Stimulated activated naive B cell treated with anti-CD40 and anti-IgM and Interleukin-4, amounts not matched to agents 10 μg/mL and 1 μg/mL and 100 μg/mL, for 72 hours (primary cell): ENCODE measurements around the gene GSK3B.

Experiments used
- ATAC-seq, 2 donors: fragments of 150-1000 bp; cut with Tn5 transposase; replicated peaks; 2 replicates each; pipeline ENCODE4 v1.10.0; 2021; ENCODE audit warnings: moderate library complexity in 1 of 2
- DNase-seq: peaks from one replicate; pipeline ENCODE4 v3.0.0; 2021
- H3K27ac Mint-ChIP-seq: one replicate; pipeline ENCODE4 v1.8.0; 2022; ENCODE audit warnings: mild to moderate bottlenecking, mixed read lengths
- H3K27me3 Mint-ChIP-seq, 2 donors: one replicate each; pipeline ENCODE4 v1.8.0; 2022; ENCODE audit warnings: mixed read lengths in 2 of 2
- H3K36me3 Mint-ChIP-seq, 2 donors: one replicate each; pipeline ENCODE4 v1.8.0; 2022; ENCODE audit warnings: mixed read lengths in 2 of 2, mild to moderate bottlenecking in 1 of 2
- H3K4me1 Mint-ChIP-seq, 2 donors: one replicate each; pipeline ENCODE4 v1.8.0; 2022; ENCODE audit warnings: mixed read lengths in 2 of 2, mild to moderate bottlenecking in 1 of 2
- H3K4me3 Mint-ChIP-seq, 2 donors: one replicate each; pipeline ENCODE4 v1.8.0; 2022; ENCODE audit warnings: mild to moderate bottlenecking in 2 of 2, mixed read lengths in 2 of 2, moderate library complexity in 1 of 2
- H3K9me3 Mint-ChIP-seq, 2 donors: one replicate each; pipeline ENCODE4 v1.8.0; 2022; ENCODE audit warnings: mixed read lengths in 2 of 2, mild to moderate bottlenecking in 1 of 2

Gene GSK3B

DNA sequence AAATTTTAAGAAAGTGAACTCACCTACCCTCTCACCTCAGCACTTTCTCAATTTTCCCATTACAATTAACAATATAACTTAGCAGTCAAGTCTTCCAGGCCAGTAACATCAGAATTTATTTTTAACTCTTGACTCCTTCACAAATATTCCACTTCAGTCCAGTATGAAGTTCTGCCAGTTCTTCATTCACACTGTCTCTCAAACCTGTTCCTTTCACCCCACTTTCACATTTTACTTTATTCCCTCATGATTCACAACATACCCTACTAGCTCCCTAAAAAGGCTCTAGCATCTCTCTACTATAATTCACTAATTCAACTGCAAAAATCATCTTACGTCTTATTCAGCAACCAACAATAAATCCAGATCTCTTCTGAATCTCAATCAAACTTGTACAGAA lies 3.8 kb downstream of the GSK3B start:
- H3K9me3 Mint-ChIP-seq, result peaks cover 0 to 2% of the 10 kb centered on the region in 2 donors
- ATAC-seq (no peak), DNase-seq (no peak)
- peaks cover 13 to 18% of the 10 kb centered on the region in 2 donors for H3K36me3 Mint-ChIP-seq
- H3K27me3 Mint-ChIP-seq, result no peaks in the 10 kb centered on the region
- H3K4me1 Mint-ChIP-seq, result peaks cover 10 to 27% of the 10 kb centered on the region in 2 donors
- no peak overlapping the region for H3K27ac Mint-ChIP-seq
- no peak overlapping the region for H3K4me3 Mint-ChIP-seq

DNA sequence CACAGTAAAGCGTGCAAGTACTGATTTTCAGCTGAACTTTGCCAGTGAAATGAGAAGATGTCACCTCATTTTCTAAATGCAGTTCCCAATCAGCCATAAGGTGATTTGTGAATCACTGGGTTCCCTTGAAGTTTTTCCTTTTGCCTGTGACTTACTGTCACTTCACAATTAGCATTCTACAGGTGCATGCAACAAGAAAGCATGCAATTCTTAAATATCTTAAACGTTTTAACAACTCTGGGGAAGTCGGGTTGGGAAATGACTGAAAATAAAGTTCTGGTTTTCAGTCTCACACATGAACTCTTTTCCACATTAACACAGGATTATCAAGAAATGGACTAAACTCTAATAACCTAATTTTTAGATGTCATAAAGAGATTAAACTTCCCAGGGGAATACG lies 5.2 kb downstream of the GSK3B start:
- Mint-ChIP-seq H3K27me3 (no peaks in the 10 kb centered on the region), H3K27ac (no peak overlapping the region), H3K36me3 (peaks cover 14 to 18% of the 10 kb centered on the region in 2 donors), H3K4me1 (peaks cover 10 to 27% of the 10 kb centered on the region in 2 donors), H3K9me3 (peaks cover 0 to 2% of the 10 kb centered on the region in 2 donors), H3K4me3 (no peak overlapping the region)
- DNase-seq (no peak), ATAC-seq (no peak)

DNA sequence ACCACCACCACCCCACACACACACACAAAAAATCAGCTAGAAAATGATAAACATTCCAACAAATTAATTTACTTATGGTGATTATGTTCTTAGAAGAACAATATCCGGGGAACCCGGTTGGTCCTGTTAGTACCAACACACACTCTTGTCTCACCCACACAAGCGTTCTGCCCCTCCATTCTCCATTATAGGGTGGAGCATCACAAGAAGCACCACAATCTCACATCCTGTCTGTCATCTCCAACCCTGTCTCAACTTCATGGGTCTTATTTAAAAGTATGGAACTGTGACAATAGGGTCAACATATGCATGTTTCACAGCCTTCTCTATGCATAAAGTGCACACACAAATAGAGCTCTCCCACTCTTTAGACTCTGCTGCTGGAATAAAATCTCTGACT lies 5.6 kb downstream of the GSK3B start:
- H3K4me3 Mint-ChIP-seq, result no peak overlapping the region
- peaks cover 0 to 2% of the 10 kb centered on the region in 2 donors for H3K9me3 Mint-ChIP-seq
- peaks cover 14 to 20% of the 10 kb centered on the region in 2 donors for H3K36me3 Mint-ChIP-seq
- peaks cover 12 to 31% of the 10 kb centered on the region in 2 donors for H3K4me1 Mint-ChIP-seq
- no peak for DNase-seq
- H3K27ac Mint-ChIP-seq, result no peak overlapping the region
- no peaks in the 10 kb centered on the region for H3K27me3 Mint-ChIP-seq
- ATAC-seq, result no peak

DNA sequence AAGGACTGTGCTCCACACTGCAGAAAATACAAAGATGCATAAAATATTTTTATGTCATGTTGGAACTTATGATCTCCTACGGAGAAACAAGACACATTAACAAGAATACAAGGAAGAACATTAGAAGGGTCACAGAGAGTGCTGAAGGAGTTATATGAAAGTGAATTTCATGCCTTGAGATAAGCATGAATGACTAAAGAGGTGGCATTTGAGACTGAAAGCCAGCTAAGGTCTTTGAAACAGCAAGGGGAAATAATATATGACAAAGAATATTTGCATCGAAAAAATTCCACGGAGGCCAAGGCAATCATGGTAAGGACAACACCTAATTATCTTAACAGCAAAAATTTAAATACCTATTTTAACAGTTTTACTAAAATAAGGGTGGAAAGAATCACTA lies 12.5 kb downstream of the GSK3B start:
- H3K27ac Mint-ChIP-seq, result no peak overlapping the region
- H3K27me3 Mint-ChIP-seq, result no peaks in the 10 kb centered on the region
- no peak for DNase-seq
- H3K9me3 Mint-ChIP-seq, result no peaks in the 10 kb centered on the region
- peak; percentile 74 to 79 for ATAC-seq
- peaks cover 11 to 32% of the 10 kb centered on the region in 2 donors for H3K36me3 Mint-ChIP-seq
- peaks cover 26 to 58% of the 10 kb centered on the region in 2 donors for H3K4me1 Mint-ChIP-seq
- peak overlapping the region in 1 of 2 donors; percentile 37 for H3K4me3 Mint-ChIP-seq

DNA sequence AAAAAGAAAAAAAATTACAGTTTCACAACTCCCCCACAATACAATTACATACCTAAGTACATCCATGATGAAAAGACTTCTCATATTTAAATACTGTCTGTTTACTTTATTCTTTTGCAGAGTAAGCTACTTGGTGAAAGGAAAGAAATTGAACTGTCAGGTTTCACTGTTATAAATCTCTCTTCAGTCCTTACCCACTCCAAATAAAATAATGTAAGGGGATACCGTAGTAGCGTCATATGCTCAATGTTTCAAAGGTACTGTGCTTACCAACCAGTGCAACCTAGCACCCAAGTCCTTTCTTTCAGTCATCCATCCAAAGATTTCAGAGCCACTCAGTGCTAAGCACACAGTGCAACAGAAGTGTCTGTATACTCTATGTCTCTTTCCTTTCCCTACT lies 13.4 kb downstream of the GSK3B start:
- no peak for ATAC-seq
- peaks cover 28 to 59% of the 10 kb centered on the region in 2 donors for H3K4me1 Mint-ChIP-seq
- H3K36me3 Mint-ChIP-seq, result peaks cover 16 to 35% of the 10 kb centered on the region in 2 donors
- no peak overlapping the region for H3K27ac Mint-ChIP-seq
- DNase-seq, result no peak
- no peak overlapping the region for H3K4me3 Mint-ChIP-seq
- H3K27me3 Mint-ChIP-seq, result no peaks in the 10 kb centered on the region
- no peaks in the 10 kb centered on the region for H3K9me3 Mint-ChIP-seq

DNA sequence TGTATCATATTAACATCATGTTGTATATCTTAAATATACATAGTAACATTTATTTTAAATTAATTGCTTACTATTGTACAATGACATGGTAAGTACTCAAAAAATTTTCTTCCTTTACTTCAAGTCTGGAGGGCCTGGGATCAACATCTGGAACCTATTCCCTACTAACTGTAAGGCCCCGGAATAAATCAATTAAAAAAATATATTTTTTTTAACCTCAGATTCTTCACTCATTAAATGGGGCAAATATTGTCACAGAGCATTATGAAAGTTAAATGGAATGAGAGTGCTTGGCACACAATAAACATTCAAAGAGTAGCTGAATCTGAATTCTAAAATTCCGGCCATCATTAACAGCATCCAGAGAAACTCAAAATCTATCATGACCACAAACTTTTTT lies 16.5 kb downstream of the GSK3B start:
- no peak overlapping the region for H3K27ac Mint-ChIP-seq
- ATAC-seq (no peak), DNase-seq (no peak)
- H3K4me3 Mint-ChIP-seq, result no peak overlapping the region
- no peaks in the 10 kb centered on the region for H3K27me3 Mint-ChIP-seq
- H3K9me3 Mint-ChIP-seq, result peaks cover 5% of the 10 kb centered on the region in 2 donors
- peaks cover 30 to 74% of the 10 kb centered on the region in 2 donors for H3K4me1 Mint-ChIP-seq
- H3K36me3 Mint-ChIP-seq, result peaks cover 28 to 50% of the 10 kb centered on the region in 2 donors

DNA sequence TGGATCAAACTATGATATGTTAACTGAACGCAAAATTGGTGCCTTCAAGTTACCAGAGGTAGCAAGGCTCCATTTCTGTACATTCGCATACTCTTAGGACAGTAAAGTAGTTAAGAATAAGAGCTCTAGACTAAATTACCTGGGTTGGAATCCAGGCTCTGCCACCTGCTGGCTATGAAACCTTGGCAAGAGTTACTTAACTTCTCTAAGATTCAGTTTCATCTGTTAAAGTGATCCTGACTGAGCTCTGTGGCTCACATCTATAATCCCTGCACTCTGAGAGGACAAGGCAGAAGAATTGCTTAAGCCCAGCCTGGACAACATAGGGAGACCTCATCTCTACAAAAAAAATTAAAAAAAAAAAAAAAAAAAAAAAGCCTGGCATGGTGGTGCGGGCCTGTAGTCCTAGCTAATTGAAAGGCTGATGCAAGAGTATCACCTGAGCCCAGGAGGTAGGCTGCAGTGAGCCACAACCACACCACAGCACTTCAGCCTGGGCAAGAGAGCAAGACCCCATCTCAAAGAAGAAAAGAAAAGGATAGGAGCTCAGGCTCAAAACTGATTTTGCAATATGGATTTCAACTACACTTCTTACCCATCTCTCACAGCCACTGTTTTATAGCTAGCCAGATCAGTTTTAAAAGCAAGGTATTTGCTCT lies 21.3 kb downstream of the GSK3B start:
- no peaks in the 10 kb centered on the region for H3K27me3 Mint-ChIP-seq
- H3K4me1 Mint-ChIP-seq, result peaks cover 20 to 62% of the 10 kb centered on the region in 2 donors
- H3K36me3 Mint-ChIP-seq, result peaks cover 24 to 30% of the 10 kb centered on the region in 2 donors
- no peak overlapping the region for H3K4me3 Mint-ChIP-seq
- H3K9me3 Mint-ChIP-seq, result peaks cover 5% of the 10 kb centered on the region in 2 donors
- DNase-seq (no peak), ATAC-seq (no peak)
- no peak overlapping the region for H3K27ac Mint-ChIP-seq

DNA sequence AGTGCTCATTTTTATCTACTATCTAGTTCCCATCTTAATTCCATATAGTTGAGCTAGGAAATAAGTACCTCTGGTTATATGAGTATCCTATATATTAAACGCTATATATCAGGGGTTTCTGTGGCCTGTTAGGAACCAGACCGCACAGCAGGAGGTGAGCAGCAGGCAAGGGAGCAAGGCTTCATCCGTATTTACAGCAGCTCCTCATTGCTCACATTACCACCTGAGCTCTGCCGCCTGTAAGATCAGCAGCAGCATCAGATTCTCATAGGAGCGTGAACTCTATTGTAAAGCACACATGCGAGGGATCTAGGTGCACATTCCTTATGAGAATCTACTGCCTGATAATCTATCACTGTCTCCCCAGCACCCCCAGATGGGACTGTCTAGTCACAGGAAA lies 23.0 kb downstream of the GSK3B start:
- Mint-ChIP-seq H3K9me3 (peaks cover 5% of the 10 kb centered on the region in 2 donors), H3K27me3 (no peaks in the 10 kb centered on the region), H3K4me1 (peaks cover 20 to 68% of the 10 kb centered on the region in 2 donors), H3K4me3 (no peak overlapping the region), H3K36me3 (peaks cover 22 to 34% of the 10 kb centered on the region in 2 donors), H3K27ac (no peak overlapping the region)
- ATAC-seq (no peak), DNase-seq (no peak)

DNA sequence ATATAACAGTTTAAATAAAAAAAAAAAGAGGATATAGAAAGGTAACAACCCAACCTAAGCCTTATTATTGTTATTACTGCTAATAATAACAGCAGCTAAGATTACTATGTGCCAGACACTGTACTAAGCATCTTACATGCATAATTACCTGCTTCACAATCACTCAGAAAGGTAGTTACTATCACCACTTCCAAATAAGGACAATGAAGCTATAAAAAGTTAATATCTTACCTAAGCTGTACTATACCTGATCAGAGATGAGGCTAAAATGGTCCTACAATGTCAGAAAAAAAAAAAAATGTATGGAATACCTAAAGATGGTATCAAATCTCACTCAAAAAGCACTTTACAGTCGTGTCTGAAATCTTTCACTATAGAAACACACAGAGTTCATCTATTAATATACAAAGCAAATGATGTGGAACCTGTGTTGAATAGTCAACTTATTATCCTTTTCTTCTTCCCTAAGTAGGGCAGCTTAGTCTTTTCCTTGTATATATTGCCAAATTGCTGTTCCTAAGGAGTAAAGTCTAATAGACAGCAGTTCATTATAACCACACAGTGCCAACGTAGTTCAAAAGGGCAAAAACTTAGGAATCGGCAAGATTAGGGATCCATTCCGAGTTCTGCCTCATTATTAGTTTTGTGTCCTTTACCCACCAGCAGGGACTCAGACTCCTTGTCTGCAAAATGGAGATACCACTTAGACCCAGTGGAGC lies 23.8 kb downstream of the GSK3B start:
- no peaks in the 10 kb centered on the region for H3K27me3 Mint-ChIP-seq
- H3K36me3 Mint-ChIP-seq, result peaks cover 19 to 34% of the 10 kb centered on the region in 2 donors
- no peak for DNase-seq
- no peak overlapping the region for H3K27ac Mint-ChIP-seq
- ATAC-seq, result no peak
- peaks cover 18 to 61% of the 10 kb centered on the region in 2 donors for H3K4me1 Mint-ChIP-seq
- H3K4me3 Mint-ChIP-seq, result no peak overlapping the region
- peaks cover 5 to 12% of the 10 kb centered on the region in 2 donors for H3K9me3 Mint-ChIP-seq

DNA sequence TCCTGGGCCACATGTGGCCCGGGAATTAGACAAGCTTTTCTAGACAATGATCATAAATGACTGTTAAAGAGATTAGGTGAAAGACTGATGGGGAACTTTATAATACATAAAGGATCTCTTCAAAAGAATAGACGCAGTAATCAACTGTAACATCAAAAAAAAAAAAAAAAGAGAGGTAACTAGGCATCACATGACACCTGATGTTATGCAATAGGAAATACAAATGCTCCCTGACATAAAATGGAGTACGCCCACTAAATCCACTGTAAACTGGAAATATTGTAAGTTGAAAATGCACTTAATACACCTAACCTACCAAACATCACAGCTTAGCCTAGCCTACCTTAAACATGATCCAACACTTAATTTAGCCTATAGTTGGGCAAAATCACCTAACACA lies 27.2 kb downstream of the GSK3B start:
- peaks cover 19 to 49% of the 10 kb centered on the region in 2 donors for H3K4me1 Mint-ChIP-seq
- peaks cover 0 to 7% of the 10 kb centered on the region in 2 donors for H3K9me3 Mint-ChIP-seq

DNA sequence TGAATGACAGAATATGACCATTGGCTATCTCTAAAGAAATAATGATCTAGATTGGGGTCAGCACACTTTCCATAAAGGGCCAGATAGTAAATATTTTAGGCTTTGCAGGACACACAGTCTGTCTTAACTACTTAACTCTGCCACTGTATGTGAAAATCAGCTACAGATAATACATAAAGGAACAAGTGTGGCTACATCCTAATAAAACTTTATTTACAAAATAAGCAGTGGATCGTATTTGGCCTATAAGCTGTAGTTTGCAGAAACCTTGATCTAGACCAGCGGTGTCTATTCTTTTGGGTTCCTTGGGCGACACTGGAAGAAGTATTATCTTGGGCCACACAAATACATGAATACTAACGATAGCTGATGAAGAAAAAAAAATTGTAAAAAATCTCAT lies 27.6 kb downstream of the GSK3B start:
- DNase-seq (no peak), ATAC-seq (no peak)
- Mint-ChIP-seq H3K9me3 (peaks cover 0 to 7% of the 10 kb centered on the region in 2 donors), H3K4me3 (no peak overlapping the region), H3K4me1 (peaks cover 19 to 45% of the 10 kb centered on the region in 2 donors), H3K27ac (no peak overlapping the region), H3K36me3 (peaks cover 12 to 24% of the 10 kb centered on the region in 2 donors), H3K27me3 (no peaks in the 10 kb centered on the region)

More for the DNA sequence above, 27.2 kb downstream of the GSK3B start:
- no peaks in the 10 kb centered on the region for H3K27me3 Mint-ChIP-seq
- DNase-seq (no peak), ATAC-seq (no peak)
- H3K27ac Mint-ChIP-seq, result no peak overlapping the region
- no peak overlapping the region for H3K4me3 Mint-ChIP-seq
- H3K36me3 Mint-ChIP-seq, result peaks cover 12 to 24% of the 10 kb centered on the region in 2 donors

DNA sequence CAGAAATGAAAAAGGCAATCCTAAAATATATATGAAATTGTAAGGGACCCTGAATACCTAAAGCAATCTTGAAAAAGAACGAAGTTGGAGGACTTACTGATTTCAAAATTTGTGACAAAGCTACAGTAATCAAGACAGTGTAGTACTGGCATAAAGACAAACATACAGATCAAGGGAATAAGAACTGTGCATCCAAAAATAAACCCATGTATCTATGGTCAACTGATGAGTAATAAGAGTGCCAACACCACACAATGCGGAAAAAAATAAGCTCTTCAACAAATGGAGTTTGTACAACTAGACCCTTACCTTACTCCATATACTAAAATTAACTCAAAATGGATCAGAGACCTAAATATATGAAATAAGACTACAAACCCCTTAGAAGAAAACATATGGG lies 29.6 kb downstream of the GSK3B start:
- H3K27me3 Mint-ChIP-seq, result no peaks in the 10 kb centered on the region
- DNase-seq (no peak), ATAC-seq (peak; percentile 34 to 38)
- peak overlapping the region in 1 of 2 donors; percentile 19 for H3K4me3 Mint-ChIP-seq
- H3K4me1 Mint-ChIP-seq, result peaks cover 22 to 41% of the 10 kb centered on the region in 2 donors
- H3K9me3 Mint-ChIP-seq, result peaks cover 0 to 7% of the 10 kb centered on the region in 2 donors
- H3K27ac Mint-ChIP-seq, result no peak overlapping the region
- peaks cover 15 to 24% of the 10 kb centered on the region in 2 donors for H3K36me3 Mint-ChIP-seq

DNA sequence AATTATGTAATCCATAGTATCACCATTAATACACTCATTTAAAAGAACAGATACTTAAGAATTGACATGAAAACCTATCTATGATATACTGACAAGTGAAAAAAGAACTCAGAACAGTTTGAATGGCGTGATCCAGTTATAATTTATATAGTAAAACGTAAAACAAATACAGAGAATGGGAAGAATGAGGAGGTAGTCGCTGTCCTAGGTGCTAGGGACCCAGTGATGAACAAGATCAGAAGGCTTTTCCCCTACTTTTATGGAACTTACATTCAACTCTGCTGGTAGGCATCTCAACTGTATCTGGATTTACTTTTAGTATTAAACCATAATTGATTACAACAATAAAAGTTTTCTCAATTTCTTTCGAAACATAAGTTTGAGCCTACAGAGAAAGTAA lies 31.8 kb downstream of the GSK3B start:
- H3K9me3 Mint-ChIP-seq, result peaks cover 0 to 7% of the 10 kb centered on the region in 2 donors
- peaks cover 29 to 48% of the 10 kb centered on the region in 2 donors for H3K4me1 Mint-ChIP-seq
- H3K27me3 Mint-ChIP-seq, result no peaks in the 10 kb centered on the region
- ATAC-seq (no peak), DNase-seq (no peak)
- H3K4me3 Mint-ChIP-seq, result no peak overlapping the region
- H3K27ac Mint-ChIP-seq, result no peak overlapping the region
- peaks cover 14 to 25% of the 10 kb centered on the region in 2 donors for H3K36me3 Mint-ChIP-seq

DNA sequence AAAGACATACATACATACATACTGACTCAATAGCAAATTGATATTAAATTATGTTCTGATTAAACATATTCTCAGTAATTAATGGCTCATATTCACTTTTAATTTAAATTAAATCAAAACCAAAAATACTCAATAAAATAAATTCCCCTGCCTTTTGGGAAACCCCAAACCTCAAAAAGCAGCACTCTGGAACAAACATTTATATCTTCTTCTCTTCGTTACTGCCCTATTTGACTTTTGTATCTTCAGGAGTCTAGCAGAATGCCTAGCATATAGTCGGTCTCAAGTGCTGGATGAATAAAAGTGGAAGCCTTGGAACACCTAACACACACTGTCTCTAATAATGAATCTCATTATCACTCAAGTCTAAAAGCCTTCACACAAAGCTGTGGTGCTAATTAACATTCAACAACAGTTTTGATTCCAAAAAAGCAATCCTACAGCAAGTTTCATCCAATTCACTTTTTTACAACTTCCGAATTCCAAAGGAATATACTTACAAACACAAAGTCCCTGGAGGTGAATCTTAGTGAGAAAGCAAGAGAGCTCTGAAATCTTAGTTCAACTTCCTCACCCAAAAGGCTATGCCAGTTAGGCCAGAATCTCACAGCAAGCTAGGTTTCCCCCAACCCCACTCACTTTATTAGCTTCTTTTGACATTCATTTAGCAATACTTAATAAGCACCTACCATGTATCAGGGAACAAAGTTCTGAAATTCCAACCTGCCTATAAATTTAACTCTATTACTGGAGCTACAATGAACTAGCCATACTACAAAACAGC lies 35.0 kb downstream of the GSK3B start:
- H3K27ac Mint-ChIP-seq, result peak overlapping the region; percentile 32
- no peaks in the 10 kb centered on the region for H3K27me3 Mint-ChIP-seq
- peaks cover 5 to 6% of the 10 kb centered on the region in 2 donors for H3K9me3 Mint-ChIP-seq
- H3K4me1 Mint-ChIP-seq, result peaks cover 20 to 43% of the 10 kb centered on the region in 2 donors
- peak overlapping the region; percentile 49 to 56 for H3K4me3 Mint-ChIP-seq
- DNase-seq (no peak), ATAC-seq (peak; percentile 44 to 54)
- peaks cover 16 to 19% of the 10 kb centered on the region in 2 donors for H3K36me3 Mint-ChIP-seq
